Activated T-helper 17 cell treated with anti-CD3 and anti-CD28 coated beads, Interleukin-2, amount 50 U/mL, for 72 hours (primary cell): ENCODE data around the gene ARID4A. TPM values are rescaled to one million over a fixed set of nuclear protein-coding genes. Genes with fewer than 3 reads are reported as not detected.
"Not testable (repeated sequence)": the region's sequence is repeated elsewhere in the genome, so short reads cannot be mapped to it uniquely, and the experiment has no call there.

ENCODE experiments used
- ATAC-seq: fragments of 150-1000 bp; cut with Tn5 transposase; replicated peaks from 2 replicates; pipeline ENCODE4 v1.10.0; 2021; ENCODE audit warnings: mild to moderate bottlenecking, moderate library complexity
- H3K27ac Mint-ChIP-seq: one replicate; pipeline ENCODE4 v1.8.0; 2022; ENCODE audit warnings: mixed read lengths
- H3K27me3 Mint-ChIP-seq: one replicate; pipeline ENCODE4 v1.8.0; 2022; ENCODE audit warnings: mixed read lengths
- H3K36me3 Mint-ChIP-seq: one replicate; pipeline ENCODE4 v1.8.0; 2022; ENCODE audit warnings: low read depth, mild to moderate bottlenecking, mixed read lengths
- H3K4me1 Mint-ChIP-seq: one replicate; pipeline ENCODE4 v1.8.0; 2022; ENCODE audit warnings: mixed read lengths
- H3K4me3 Mint-ChIP-seq: one replicate; pipeline ENCODE4 v1.8.0; 2022; ENCODE audit warnings: mild to moderate bottlenecking, mixed read lengths
- H3K9me3 Mint-ChIP-seq: one replicate; pipeline ENCODE4 v1.8.0; 2022; ENCODE audit warnings: mixed read lengths
- total RNA-seq, 2 donors: library from RNA; stranded (reverse); gene quantifications; one replicate each; pipeline ENCODE4 v1.2.3, GENCODE V29; 2022

Gene ARID4A, protein sequence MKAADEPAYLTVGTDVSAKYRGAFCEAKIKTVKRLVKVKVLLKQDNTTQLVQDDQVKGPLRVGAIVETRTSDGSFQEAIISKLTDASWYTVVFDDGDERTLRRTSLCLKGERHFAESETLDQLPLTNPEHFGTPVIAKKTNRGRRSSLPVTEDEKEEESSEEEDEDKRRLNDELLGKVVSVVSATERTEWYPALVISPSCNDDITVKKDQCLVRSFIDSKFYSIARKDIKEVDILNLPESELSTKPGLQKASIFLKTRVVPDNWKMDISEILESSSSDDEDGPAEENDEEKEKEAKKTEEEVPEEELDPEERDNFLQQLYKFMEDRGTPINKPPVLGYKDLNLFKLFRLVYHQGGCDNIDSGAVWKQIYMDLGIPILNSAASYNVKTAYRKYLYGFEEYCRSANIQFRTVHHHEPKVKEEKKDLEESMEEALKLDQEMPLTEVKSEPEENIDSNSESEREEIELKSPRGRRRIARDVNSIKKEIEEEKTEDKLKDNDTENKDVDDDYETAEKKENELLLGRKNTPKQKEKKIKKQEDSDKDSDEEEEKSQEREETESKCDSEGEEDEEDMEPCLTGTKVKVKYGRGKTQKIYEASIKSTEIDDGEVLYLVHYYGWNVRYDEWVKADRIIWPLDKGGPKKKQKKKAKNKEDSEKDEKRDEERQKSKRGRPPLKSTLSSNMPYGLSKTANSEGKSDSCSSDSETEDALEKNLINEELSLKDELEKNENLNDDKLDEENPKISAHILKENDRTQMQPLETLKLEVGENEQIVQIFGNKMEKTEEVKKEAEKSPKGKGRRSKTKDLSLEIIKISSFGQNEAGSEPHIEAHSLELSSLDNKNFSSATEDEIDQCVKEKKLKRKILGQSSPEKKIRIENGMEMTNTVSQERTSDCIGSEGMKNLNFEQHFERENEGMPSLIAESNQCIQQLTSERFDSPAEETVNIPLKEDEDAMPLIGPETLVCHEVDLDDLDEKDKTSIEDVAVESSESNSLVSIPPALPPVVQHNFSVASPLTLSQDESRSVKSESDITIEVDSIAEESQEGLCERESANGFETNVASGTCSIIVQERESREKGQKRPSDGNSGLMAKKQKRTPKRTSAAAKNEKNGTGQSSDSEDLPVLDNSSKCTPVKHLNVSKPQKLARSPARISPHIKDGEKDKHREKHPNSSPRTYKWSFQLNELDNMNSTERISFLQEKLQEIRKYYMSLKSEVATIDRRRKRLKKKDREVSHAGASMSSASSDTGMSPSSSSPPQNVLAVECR
- 10 to 100 TPM; 31.2 to 40.8 TPM for total RNA-seq

DNA sequence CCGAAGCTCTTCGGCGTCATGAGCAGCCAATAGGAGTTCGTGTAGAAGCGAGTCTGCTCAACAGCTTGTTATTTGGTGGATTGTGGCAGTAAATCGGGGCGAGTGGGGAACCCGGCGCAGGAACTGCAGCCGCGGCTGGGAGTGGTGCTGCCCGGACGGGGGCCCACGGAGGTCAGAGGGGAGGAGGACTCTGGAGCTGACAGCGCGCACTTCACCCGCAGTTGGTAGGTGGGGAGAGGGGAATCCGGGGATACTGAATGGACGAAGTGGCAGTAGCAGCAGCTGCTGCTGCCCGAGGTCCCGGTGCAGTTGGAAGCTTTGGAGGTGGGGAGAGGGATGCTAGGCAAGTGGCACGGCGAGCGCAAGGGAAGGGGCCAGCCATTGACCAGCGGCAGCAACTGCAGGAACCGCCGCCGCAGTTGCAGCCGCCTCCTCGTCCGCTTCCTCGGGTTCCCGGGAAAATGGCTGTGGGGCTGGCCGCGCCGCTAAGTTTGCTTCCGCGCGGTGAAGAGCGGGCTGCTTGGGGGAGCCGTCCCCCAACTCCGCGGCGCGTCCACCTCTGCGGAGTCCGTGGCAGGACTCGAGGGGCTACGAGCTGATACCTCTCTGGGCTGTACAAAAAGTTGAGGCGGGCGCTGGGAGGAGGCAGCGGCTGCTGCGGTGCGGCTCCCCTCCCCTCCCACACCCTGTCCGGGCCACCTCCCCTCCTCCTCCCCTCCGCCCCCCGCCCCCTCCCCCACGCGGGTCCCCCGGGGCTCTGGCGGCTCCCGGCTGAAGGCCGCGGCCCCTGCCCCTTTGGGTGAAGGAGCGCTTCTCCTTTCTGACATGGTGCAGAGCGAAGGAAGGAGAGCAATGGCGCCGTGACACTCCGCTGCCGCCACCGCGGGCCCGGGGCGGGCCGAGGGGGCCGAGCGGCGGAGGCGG is at the start of gene ARID4A:
Gene ARID4A, plus strand, starts transcription at position 79 of the 924 bp plus-strand sequence. CDS start 1,300 bp downstream, outside the sequence.
- Mint-ChIP-seq H3K27me3 (no peaks in the 10 kb centered on the region), H3K4me1 (peaks cover 5% of the 10 kb centered on the region), H3K36me3 (peaks cover 42% of the 10 kb centered on the region), H3K4me3 (peak within 1 kb of the TSS; percentile 96), H3K9me3 (no peaks in the 10 kb centered on the region), H3K27ac (peak within 1 kb of the TSS; percentile 95)
- ATAC-seq, result no peak

DNA sequence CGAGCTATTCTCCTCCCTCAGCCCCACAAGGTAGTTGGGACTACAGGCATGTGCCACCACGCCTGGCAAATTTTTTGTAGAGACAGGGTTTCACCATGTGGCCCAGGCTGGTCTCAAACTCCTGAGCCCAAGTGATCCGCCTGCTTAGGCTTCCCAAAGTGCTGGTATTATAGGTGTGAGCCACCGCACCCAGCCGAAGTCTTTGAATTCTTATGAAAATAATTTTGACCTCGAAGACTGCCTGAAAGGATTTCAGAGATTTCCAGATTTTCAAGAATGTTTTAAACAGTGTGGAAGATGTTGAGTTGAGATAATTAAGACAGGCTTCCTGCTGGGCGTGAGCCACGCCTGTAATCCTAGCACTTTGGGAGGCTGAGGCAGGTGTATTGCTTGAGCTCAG is 48.7 kb upstream of the ARID4A start:
- no peaks in the 10 kb centered on the region for H3K27me3 Mint-ChIP-seq
- H3K4me3 Mint-ChIP-seq, result no peak overlapping the region
- H3K4me1 Mint-ChIP-seq, result peaks cover 27% of the 10 kb centered on the region
- H3K27ac Mint-ChIP-seq, result no peak overlapping the region
- H3K36me3 Mint-ChIP-seq, result peaks cover 88% of the 10 kb centered on the region
- H3K9me3 Mint-ChIP-seq, result no peaks in the 10 kb centered on the region
- no peak for ATAC-seq

DNA sequence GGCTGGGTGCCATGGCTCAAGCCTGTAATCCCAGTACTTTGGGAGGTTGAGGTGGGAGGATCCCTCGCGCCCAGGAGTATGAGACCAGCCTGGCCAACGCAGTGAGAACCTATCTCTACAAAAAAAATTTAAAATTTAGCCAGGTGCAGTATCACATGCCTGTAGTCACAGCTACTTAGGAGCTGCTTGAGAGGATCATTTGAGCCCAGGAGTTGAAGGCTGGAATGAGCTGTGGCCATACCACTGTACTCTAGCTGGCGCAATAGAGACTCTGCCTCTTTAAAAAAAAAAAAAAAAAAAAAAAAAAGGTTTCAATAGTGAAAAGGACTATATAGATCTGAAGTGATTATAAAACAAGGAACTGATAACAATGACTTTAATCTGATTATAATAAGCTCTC is 40.2 kb upstream of the ARID4A start:
- H3K27ac Mint-ChIP-seq, result no peak overlapping the region
- no peaks in the 10 kb centered on the region for H3K4me1 Mint-ChIP-seq
- peaks cover 100% of the 10 kb centered on the region for H3K36me3 Mint-ChIP-seq
- no peak for ATAC-seq
- no peaks in the 10 kb centered on the region for H3K9me3 Mint-ChIP-seq
- no peak overlapping the region for H3K4me3 Mint-ChIP-seq
- no peaks in the 10 kb centered on the region for H3K27me3 Mint-ChIP-seq

DNA sequence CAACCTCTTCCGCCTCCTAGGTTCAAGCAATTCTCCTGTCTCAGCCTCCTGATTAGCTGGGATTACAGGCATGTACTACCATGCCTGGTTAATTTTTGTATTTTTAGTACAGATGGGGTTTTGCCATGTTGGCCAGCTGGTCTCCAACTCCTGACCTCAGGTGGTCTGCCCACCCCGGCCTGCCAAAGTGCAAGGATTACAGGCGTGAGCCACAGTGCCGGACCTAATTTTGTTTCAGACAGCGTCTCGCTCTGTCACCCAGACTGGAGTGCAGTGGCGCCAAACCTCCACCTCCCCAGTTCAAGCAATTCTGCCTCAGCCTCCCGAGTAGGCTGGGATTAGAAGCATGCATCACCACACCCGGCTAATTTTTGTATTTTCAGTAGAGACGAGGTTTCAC is 36.4 kb upstream of the ARID4A start:
- not testable (repeated sequence) for H3K27ac Mint-ChIP-seq, H3K4me3 Mint-ChIP-seq, H3K27me3 Mint-ChIP-seq, H3K4me1 Mint-ChIP-seq, H3K9me3 Mint-ChIP-seq, ATAC-seq
- peaks cover 100% of the 10 kb centered on the region for H3K36me3 Mint-ChIP-seq

DNA sequence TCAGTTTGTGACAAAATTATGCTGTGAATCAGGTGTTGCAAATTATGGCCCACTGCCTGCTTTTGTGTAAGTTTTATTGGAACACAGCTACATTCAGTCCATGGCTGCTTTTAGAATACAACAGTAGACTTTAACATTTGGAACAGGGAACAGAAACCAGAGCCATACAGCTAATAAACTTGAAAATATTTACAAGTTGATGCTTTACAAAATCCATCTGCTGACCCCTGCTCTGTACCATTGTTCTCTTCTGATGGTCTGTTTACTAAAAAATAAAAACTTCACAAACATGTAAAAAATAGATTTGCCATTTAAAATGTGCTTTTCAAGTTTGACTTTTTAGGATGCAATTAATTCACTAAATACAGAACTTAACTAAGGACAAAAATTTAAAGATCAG is 33.0 kb upstream of the ARID4A start:
- Mint-ChIP-seq H3K27me3 (no peaks in the 10 kb centered on the region), H3K9me3 (no peaks in the 10 kb centered on the region), H3K4me3 (no peak overlapping the region), H3K4me1 (peaks cover 9% of the 10 kb centered on the region), H3K27ac (peak overlapping the region; percentile 30), H3K36me3 (peaks cover 100% of the 10 kb centered on the region)
- ATAC-seq, result no peak

DNA sequence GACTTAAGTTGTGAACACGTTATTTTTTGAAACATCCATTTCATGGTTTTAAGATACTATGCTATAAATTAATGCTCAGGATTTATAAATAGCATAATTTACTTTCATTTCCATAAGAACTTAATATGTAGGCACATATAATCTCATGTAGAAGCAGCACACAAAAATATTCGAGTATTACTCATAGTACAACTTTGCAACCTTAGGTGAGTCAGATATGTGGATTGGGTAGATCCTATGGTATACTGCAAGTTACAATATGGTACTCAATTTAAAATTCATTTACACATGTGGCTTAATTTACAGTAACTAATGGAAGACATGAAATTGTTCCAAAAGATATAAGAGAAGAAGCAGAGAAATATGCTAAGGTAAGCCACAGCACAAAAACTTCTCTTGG is 27.7 kb upstream of the ARID4A start:
- peaks cover 27% of the 10 kb centered on the region for H3K4me1 Mint-ChIP-seq
- no peaks in the 10 kb centered on the region for H3K27me3 Mint-ChIP-seq
- no peak overlapping the region for H3K4me3 Mint-ChIP-seq
- no peaks in the 10 kb centered on the region for H3K9me3 Mint-ChIP-seq
- H3K27ac Mint-ChIP-seq, result peak overlapping the region; percentile 77
- H3K36me3 Mint-ChIP-seq, result peaks cover 100% of the 10 kb centered on the region
- peak; percentile 73 for ATAC-seq

DNA sequence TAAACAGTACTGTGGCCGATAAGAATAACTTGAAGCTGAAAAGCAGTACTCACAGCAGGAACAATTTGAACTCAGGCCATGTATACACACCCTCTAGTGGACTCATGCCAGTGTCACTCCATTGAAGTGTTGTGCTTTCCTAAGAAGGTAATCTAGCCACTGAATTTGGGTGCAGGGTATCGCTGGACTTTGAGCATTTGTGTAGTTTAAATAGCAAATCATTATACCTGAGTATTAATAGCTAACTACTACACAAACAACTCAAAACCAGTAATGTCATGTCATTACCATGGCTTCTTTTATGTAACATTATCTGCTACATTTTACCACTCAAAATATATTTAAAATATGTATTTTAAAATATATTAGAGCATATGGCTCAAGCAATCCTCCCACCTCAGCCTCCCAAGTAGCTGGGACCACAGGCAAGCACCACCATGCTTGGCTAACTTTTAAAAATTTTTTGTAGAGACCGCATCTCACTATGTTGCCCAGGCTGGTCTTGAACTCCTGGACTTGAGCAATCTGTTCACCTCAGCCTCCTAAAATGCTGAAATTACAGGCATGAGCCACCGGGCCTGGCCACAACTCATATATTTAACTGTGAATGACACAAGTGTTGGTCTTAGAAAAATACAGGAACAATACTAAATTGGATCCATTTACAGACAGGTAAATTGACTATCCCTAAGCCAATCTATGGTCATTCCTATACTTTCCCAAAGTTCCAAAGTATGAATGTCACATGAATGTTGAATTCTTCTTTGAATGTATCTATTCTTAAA is 25.6 kb upstream of the ARID4A start:
- Mint-ChIP-seq H3K4me1 (peaks cover 30% of the 10 kb centered on the region), H3K9me3 (no peaks in the 10 kb centered on the region), H3K36me3 (peaks cover 100% of the 10 kb centered on the region), H3K27me3 (no peaks in the 10 kb centered on the region), H3K27ac (no peak overlapping the region), H3K4me3 (no peak overlapping the region)
- ATAC-seq, result no peak

DNA sequence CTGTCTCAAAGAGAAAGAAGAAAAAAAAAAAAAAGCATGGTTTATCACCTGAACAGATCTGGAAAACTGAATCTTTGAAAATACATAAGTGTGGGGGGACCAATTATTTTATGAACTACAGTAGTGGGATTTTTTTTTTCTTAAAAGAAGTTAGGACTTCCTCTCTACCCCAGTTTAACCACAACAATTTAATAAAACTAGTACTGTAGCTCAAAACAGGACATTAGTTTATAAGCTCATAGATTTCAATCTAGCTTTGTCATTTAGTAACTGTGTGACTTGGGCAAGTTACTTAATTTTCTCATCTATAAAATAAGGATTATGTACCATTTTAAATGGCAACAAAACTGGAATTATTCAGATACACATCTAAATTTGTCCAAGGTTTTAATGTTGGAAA is 23.5 kb upstream of the ARID4A start:
- Mint-ChIP-seq H3K36me3 (peaks cover 100% of the 10 kb centered on the region), H3K27ac (peak overlapping the region; percentile 94), H3K4me1 (peaks cover 30% of the 10 kb centered on the region), H3K9me3 (no peaks in the 10 kb centered on the region), H3K27me3 (no peaks in the 10 kb centered on the region), H3K4me3 (peak overlapping the region; percentile 70)
- ATAC-seq, result peak; percentile 23

DNA sequence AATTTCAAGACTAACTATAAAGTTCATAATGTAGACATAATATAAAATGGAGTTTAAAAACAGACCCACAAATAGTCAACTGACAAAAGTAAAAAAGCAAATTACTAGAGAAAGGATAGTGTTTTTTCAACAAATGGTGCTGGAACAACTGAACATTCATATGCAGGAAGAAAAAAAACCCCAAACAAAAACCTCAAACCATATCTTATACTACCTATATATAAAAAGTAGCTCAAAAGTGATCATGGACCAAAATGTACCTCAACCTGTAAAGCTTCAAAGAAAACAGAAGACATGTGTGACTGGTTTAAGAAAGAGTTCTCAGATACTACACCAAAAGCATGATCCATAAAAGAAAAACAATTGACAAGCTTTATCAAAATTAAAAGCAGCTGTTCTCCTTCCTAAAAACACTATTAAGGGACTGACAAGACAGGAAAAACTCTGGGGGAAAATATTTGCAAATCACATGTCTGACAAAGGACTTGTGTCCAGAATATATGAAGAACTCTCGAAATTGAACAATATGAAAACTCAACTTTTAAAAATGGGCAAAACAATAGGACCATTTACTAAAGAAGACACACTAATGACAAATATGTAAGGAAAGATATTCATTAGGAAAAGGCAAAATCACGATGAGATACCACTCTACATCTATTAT is 22.7 kb upstream of the ARID4A start:
- H3K9me3 Mint-ChIP-seq, result no peaks in the 10 kb centered on the region
- H3K36me3 Mint-ChIP-seq, result peaks cover 100% of the 10 kb centered on the region
- peaks cover 28% of the 10 kb centered on the region for H3K4me1 Mint-ChIP-seq
- H3K4me3 Mint-ChIP-seq, result peak overlapping the region; percentile 70
- no peaks in the 10 kb centered on the region for H3K27me3 Mint-ChIP-seq
- ATAC-seq, result peak; percentile 48
- H3K27ac Mint-ChIP-seq, result peak overlapping the region; percentile 94

DNA sequence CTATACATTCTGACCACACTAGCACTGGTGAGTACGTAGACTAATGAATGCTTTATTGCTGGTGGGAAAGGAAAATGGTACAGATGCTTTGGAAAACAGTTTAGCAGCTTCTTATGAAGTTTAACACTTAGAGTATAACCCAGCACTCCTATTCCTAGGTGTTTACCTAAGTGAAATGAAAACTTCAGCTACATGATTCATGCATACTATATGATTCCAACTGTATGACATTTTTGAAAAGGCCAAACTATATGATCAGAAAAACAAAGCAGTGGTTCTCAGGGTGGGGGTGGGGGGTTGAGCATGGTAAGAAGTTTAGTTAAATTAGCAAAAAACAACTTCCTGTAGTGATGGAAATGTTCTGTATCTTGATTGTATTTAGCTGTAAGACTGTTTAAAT is 22.1 kb upstream of the ARID4A start:
- Mint-ChIP-seq H3K36me3 (peaks cover 100% of the 10 kb centered on the region), H3K4me1 (peaks cover 31% of the 10 kb centered on the region)
- ATAC-seq, result peak; percentile 69

DNA sequence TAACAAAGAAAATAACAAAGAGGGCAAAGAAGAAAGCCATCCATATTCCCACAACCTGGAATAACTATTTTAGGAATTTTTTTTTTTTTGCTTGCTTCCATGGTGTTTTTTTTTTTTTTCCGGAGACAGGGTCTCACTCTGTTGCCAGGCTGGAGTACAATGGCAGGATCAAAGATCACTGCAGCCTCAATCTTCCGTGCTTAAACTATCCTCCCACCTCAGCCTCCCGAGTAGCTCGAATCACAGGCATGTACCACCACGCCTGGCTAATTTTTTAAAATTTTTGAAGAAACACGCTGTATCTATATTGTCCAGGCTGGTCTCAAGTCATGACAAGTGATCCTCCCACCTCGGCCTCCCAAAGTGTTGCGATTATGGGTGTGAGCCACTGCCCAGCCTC is 20.2 kb upstream of the ARID4A start:
- Mint-ChIP-seq H3K27ac (peak overlapping the region; percentile 17), H3K9me3 (no peaks in the 10 kb centered on the region)

More for the DNA sequence above, 22.1 kb upstream of the ARID4A start:
- H3K9me3 Mint-ChIP-seq, result no peaks in the 10 kb centered on the region
- H3K27ac Mint-ChIP-seq, result peak overlapping the region; percentile 94
- H3K4me3 Mint-ChIP-seq, result peak overlapping the region; percentile 70
- no peaks in the 10 kb centered on the region for H3K27me3 Mint-ChIP-seq

DNA sequence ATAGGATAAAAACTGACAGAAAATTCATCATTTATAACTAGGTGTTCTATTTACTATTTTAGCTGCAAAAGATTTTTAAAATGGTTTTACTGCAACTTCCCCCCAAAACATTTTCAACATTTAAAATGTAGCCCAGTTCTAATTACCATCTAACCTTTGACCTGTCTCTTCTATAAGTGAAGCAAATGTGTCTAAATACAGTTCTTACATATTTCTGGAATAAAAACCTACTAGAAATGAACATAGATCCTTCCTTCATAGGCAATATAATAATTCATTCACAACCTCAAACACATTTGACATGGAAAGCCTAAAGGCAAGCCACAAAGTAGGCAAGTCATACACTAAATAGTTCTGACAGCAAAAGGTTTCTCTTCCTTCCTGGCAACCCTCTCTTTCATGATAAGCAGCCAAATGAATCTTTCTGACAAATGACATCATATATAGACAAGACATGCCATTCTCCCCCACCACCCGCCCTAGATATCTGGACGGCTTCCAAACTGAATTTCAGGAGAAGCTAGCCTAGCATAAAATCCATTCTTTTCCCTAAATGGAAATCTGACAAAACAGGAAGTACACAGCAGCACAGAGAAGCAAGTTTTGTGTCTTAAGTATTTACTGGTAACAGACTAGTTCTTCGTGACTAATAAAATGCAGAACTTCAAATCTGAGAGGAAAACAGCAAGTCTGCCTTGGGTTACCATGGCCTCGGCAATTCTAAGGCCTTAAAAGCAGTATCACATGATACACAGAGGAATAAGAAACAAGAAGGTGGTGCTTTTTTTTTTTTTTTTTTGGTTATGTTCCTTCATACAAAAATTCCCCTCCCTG is 17.2 kb upstream of the ARID4A start:
- no peaks in the 10 kb centered on the region for H3K9me3 Mint-ChIP-seq
- peaks cover 37% of the 10 kb centered on the region for H3K4me1 Mint-ChIP-seq
- H3K36me3 Mint-ChIP-seq, result peaks cover 99% of the 10 kb centered on the region
- peak overlapping the region; percentile 71 for H3K4me3 Mint-ChIP-seq
- peak; percentile 89 for ATAC-seq
- H3K27me3 Mint-ChIP-seq, result no peaks in the 10 kb centered on the region
- H3K27ac Mint-ChIP-seq, result peak overlapping the region; percentile 93

More for the DNA sequence above, 20.2 kb upstream of the ARID4A start:
- no peak overlapping the region for H3K4me3 Mint-ChIP-seq
- peaks cover 100% of the 10 kb centered on the region for H3K36me3 Mint-ChIP-seq
- ATAC-seq, result no peak
- peaks cover 44% of the 10 kb centered on the region for H3K4me1 Mint-ChIP-seq
- H3K27me3 Mint-ChIP-seq, result no peaks in the 10 kb centered on the region
